GM19025 (cell line): ENCODE data around the gene FSHR.

Experiments
- ATAC-seq: cut with Tn5 transposase; IDR thresholded peaks from one replicate; pipeline ENCODE4 v1.9.1; 2021; ENCODE audit warnings: mild to moderate bottlenecking, low read depth, moderate library complexity; ENCODE audit not compliant: unreplicated experiment

FSHR gene

GRCh38 chr2:49154140-49154539, at the start of gene FSHR:
FSHR (minus strand) TSS chr2:49154515; CDS start chr2:49154417, 98 bp downstream.
- ATAC-seq: no peak

GRCh38 chr2:49199266-49199665, 45.0 kb upstream of the FSHR start:
- ATAC-seq: no peak

GRCh38 chr2:49194701-49195100, 40.4 kb upstream of the FSHR start:
- no peak for ATAC-seq

GRCh38 chr2:49192036-49192435, 37.7 kb upstream of the FSHR start:
- ATAC-seq: no peak

- no peak for ATAC-seq
Observed at GRCh38 chr2:49189512-49190225, 35.4 kb upstream of the FSHR start.

- ATAC-seq: no peak
Observed at GRCh38 chr2:49186050-49186648, 31.8 kb upstream of the FSHR start.

- ATAC-seq: no peak
Observed at GRCh38 chr2:49178656-49179055, 24.3 kb upstream of the FSHR start.

GRCh38 chr2:49177194-49177593, 22.9 kb upstream of the FSHR start:
- ATAC-seq: no peak

- ATAC-seq: no peak
Observed at GRCh38 chr2:49175831-49176230, 21.5 kb upstream of the FSHR start.

GRCh38 chr2:49174750-49175149, 20.4 kb upstream of the FSHR start:
- ATAC-seq: no peak

GRCh38 chr2:49167131-49167530, 12.8 kb upstream of the FSHR start:
- ATAC-seq: no peak

- ATAC-seq: no peak
Observed at GRCh38 chr2:49165662-49166061, 11.3 kb upstream of the FSHR start.

GRCh38 chr2:49164729-49165128, 10.4 kb upstream of the FSHR start:
- no peak for ATAC-seq

- ATAC-seq: no peak
Observed at GRCh38 chr2:49162151-49162550, 7.8 kb upstream of the FSHR start.

- ATAC-seq: no peak
Observed at GRCh38 chr2:49154891-49155290, 576 bp upstream of the FSHR start.

- ATAC-seq: no peak
Observed at GRCh38 chr2:49153252-49153651, 1.1 kb downstream of the FSHR start.

- ATAC-seq: no peak
Observed at GRCh38 chr2:49152824-49153223, 1.5 kb downstream of the FSHR start.

GRCh38 chr2:49146401-49146800, 7.9 kb downstream of the FSHR start:
- ATAC-seq: no peak

GRCh38 chr2:49131801-49132200, 22.5 kb downstream of the FSHR start:
- ATAC-seq: no peak

GRCh38 chr2:49129034-49129433, 25.3 kb downstream of the FSHR start:
- ATAC-seq: peak; percentile 91

GRCh38 chr2:49123600-49123999, 30.7 kb downstream of the FSHR start:
- no peak for ATAC-seq

- ATAC-seq: no peak
Observed at GRCh38 chr2:49122107-49122506, 32.2 kb downstream of the FSHR start.
